Bronchial epithelial cell (primary cell): Measurements from ENCODE around the gene MZB1. TPM values are rescaled to one million over a fixed set of nuclear protein-coding genes. Genes with fewer than 3 reads are reported as not detected.

Source experiments
- DNase-seq: peaks from one replicate; pipeline ENCODE4 v3.0.0-alpha.2; 2010; ENCODE audit warnings: low read depth
- FAIRE-seq: peaks from 2 replicates; lab custom pipeline; 2011; peaks lifted over from hg19 to GRCh38; lab: Jason Lieb, UNC
- H3K27me3 ChIP-seq: 2 replicates; pipeline ENCODE4 v1.5.1; 2011; ENCODE audit warnings: low read length; ENCODE audit not compliant: control insufficient read depth, insufficient read depth
- H3K36me3 ChIP-seq: 2 replicates; pipeline ENCODE4 v1.5.1; 2011; ENCODE audit warnings: low read length; ENCODE audit not compliant: control insufficient read depth, insufficient read depth
- H3K4me3 ChIP-seq: 2 replicates; pipeline ENCODE4 v1.5.1; 2011; ENCODE audit warnings: mild to moderate bottlenecking, low read depth, low read length, control low read depth
- total RNA-seq: library from RNA; depleted of rRNA; stranded (reverse); fragments of >200 nt; gene quantifications from 2 replicates; pipeline ENCODE4 v1.2.1, GENCODE V29; 2014
- TF ChIP-seq, protein P1 (sequence below): IDR thresholded peaks from 2 replicates; pipeline ENCODE4 v1.5.1; 2011; ENCODE audit warnings: mild to moderate bottlenecking, moderate library complexity, low read length, control low read depth, inconsistent platforms; ENCODE audit not compliant: insufficient read depth, severe bottlenecking

Gene MZB1
- total RNA-seq, 1 donor from 2014 or later, result not detected

DNA sequence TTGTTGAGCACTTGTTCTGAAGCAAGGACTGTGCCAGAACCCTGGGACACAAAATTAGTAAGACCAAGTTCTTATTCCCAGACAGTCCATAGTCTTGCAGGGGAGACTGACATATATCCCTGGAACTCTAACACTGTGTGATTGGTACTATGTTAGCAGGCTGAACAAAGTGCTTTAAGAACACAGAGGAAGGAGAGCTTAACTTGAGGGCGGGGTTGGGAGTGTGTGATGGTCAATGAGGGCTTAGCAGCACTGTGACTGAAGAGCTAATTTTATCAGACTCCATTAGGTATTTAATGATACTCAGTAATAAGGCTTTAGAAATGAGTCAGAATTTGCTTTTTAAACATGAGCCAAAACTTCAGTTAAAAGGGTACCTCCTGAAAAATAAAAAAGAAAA lies 29.1 kb upstream of the MZB1 start:
- H3K27me3 ChIP-seq, result no peaks in the 10 kb centered on the region
- no peak for FAIRE-seq
- no peak for DNase-seq
- TF ChIP-seq, protein P1, sequence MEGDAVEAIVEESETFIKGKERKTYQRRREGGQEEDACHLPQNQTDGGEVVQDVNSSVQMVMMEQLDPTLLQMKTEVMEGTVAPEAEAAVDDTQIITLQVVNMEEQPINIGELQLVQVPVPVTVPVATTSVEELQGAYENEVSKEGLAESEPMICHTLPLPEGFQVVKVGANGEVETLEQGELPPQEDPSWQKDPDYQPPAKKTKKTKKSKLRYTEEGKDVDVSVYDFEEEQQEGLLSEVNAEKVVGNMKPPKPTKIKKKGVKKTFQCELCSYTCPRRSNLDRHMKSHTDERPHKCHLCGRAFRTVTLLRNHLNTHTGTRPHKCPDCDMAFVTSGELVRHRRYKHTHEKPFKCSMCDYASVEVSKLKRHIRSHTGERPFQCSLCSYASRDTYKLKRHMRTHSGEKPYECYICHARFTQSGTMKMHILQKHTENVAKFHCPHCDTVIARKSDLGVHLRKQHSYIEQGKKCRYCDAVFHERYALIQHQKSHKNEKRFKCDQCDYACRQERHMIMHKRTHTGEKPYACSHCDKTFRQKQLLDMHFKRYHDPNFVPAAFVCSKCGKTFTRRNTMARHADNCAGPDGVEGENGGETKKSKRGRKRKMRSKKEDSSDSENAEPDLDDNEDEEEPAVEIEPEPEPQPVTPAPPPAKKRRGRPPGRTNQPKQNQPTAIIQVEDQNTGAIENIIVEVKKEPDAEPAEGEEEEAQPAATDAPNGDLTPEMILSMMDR, result no peak
- H3K36me3 ChIP-seq, result no peaks in the 10 kb centered on the region
- H3K4me3 ChIP-seq, result no peak overlapping the region

DNA sequence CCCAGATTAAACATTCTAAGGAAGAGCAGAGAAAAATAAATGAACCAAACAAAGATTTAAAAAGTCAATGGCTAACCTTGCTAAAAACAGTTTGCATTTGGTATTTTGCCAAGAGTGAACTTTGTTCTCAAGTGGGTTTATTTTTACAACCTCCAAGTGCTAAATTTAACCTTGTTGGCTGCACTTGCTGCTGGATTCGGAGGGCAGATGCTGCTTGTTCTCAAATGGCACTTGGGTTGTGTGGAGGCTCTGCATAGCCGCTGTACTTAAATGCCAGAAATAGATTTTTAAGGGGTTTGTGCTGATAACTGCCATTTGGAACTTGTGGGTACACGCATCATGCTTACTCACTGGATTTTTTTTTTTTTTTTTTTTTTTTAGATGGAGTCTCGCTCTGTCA lies 27.5 kb upstream of the MZB1 start:
- Histone ChIP-seq H3K36me3 (no peaks in the 10 kb centered on the region), H3K27me3 (no peaks in the 10 kb centered on the region), H3K4me3 (no peak overlapping the region)
- TF ChIP-seq, protein P1, result no peak
- DNase-seq (peak; percentile 42), FAIRE-seq (no peak)

DNA sequence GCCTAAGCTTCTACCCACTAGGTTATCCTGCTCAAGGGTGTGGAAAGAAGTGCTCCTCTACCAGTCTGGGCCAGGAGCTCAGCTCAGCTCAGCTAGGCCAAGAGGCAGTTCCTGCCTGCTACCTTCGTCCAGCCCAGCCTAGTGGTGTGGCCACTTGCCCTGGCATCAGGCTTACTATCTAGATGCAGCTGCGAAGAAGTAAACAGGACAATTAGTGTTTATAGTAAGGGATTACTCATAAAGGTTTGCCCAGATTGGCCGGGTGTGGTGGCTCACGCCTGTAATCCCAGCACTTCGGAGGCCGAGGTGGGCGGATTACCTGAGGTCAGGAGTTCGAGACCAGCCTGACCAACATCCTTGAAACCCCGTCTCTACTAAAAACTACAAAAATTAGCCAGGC lies 26.9 kb upstream of the MZB1 start:
- Histone ChIP-seq H3K4me3 (no peak overlapping the region), H3K36me3 (no peaks in the 10 kb centered on the region), H3K27me3 (no peaks in the 10 kb centered on the region)
- DNase-seq, result no peak
- no peak for FAIRE-seq
- TF ChIP-seq, protein P1, result no peak

DNA sequence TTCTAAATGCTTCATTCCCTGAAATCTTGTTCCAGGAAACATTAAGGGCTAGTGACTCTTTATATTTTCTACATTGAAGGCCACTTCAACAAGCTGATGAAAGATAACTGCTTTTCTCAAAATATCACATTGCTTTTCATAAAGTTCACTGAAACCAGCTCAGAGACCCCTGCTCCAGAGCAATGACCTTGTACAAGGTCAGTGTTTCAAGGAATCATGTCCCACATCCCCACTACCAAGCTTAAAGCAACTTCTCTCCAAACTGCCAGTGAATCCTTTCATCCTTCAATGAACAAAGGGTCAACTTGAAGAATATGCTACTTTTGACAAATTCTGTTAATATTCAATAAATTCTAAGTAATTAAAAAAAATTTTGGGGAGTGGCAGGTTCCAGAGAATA lies 26.2 kb upstream of the MZB1 start:
- no peaks in the 10 kb centered on the region for H3K36me3 ChIP-seq
- TF ChIP-seq, protein P1, result no peak
- no peak for DNase-seq
- H3K27me3 ChIP-seq, result no peaks in the 10 kb centered on the region
- H3K4me3 ChIP-seq, result no peak overlapping the region
- FAIRE-seq, result no peak

DNA sequence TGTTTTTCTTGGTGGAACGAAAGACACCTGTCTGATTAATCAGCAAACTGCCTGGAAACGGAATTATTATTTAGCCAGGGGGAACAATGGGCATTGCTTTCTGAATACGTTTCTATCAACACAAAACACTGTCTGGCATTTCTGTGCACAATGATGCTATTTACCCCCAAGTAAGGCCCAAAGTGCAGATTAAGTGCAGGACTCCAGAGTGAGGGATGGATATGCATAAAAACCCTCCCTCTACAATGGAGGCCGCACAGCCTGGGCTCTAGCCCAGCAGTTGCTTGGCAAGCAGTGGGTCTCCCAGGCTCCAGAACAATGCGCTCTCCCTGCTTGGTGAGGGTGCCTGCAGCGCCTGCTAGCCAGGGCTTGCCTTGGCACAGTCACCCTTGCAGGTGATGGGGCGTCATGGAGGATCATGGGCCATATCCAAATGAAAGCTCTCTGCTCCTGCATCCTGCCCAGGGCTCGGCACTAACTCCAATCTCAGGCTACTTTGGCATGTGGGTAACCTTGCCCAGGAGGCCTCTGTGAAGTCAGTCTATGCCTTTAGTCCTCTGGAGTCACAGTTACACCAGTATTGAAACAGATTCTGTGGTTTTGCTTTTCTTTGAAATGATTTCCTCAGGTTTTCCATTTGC lies 25.6 kb upstream of the MZB1 start:
- TF ChIP-seq, protein P1, result no peak
- Histone ChIP-seq H3K4me3 (no peak overlapping the region), H3K27me3 (no peaks in the 10 kb centered on the region), H3K36me3 (no peaks in the 10 kb centered on the region)
- DNase-seq, result peak; percentile 72
- no peak for FAIRE-seq
